Measurements from ENCODE around the gene HOATZ. TPM values are rescaled to one million over a fixed set of nuclear protein-coding genes. Genes with fewer than 3 reads are reported as not detected.

The HOATZ gene
- total and polyA plus RNA-seq, 2 donors (not counting 3 experiments of a cell fraction or from before 2014, with no cell fraction given) = not detected

DNA sequence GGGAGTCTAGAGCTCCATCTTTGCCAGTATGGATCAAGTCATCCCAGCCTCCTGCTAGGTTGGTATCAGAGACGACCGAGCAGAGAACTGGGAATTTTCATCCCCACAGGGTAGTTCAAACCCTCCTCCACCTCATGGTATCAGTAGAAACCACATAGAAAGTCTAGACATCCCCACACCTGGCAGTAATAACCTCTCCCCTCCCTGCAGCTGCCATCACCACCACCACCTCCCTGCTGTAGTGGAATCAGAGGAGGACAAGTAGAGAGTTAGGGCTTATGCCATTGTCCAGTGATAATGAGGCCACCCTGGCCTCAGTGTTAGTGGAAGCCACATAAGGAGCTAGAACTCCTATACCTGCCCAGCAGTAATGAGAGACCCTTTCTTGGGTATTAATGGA is 36.7 kb upstream of the HOATZ start:
- Histone ChIP-seq H3K9me1 (replicated peaks; ENCODE audit: control insufficient read depth, extremely low read depth, insufficient read depth, low read length) (no peaks in the 10 kb centered on the region), H3K9ac (replicated peaks; ENCODE audit: extremely low read depth, insufficient read depth, low read length) (no peak overlapping the region), H3K9me3 (replicated peaks; ENCODE audit: control insufficient read depth, insufficient read depth, low read length) (no peaks in the 10 kb centered on the region), H4K20me1 (replicated peaks; ENCODE audit: control insufficient read depth, extremely low read depth, insufficient read depth, low read length) (no peaks in the 10 kb centered on the region), H2AFZ (ENCODE audit: low read depth, low read length) (no peak overlapping the region), H3K4me1 (ENCODE audit: control insufficient read depth, extremely low read depth, insufficient read depth, low read length) (no peaks in the 10 kb centered on the region), H3K4me2 (ENCODE audit: insufficient read depth, low read length) (no peak overlapping the region), H3K36me3 (ENCODE audit: control insufficient read depth in 2 of 2, extremely low read depth in 1 of 2, insufficient read depth in 2 of 2, low read length in 2 of 2) (no peaks in the 10 kb centered on the region), H3K27ac (ENCODE audit: insufficient read depth, low read depth, low read length) (no peak overlapping the region), H3K79me2 (ENCODE audit: control insufficient read depth, insufficient read depth, low read length) (no peaks in the 10 kb centered on the region), H3K4me3 (replicated peaks in 1 of 3; ENCODE audit: insufficient read depth in 1 of 3, low read depth in 1 of 3, low read length in 3 of 3) (no peak overlapping the region), H3K27me3 (ENCODE audit: control insufficient read depth in 2 of 2, insufficient read depth in 2 of 2, low read length in 2 of 2) (no peaks in the 10 kb centered on the region)
- ChIA-PET POLR2A (no interaction called here), CTCF (no interaction called here)
- DNase-seq (ENCODE audit: low read depth, low spot score) (no peak), FAIRE-seq (no peak)
- intact Hi-C loops (cut with micrococcal nuclease) (no loop called here), dilution Hi-C loops (cut with MboI; ENCODE audit: extremely low pct_ligation_motif_present, low sequenced_read_pairs) (no loop called here)
- BruUV-seq (replicated peaks) = no TSS peak
- no peak for TF ChIP-seq EZH2 (IDR thresholded peaks at IDR 0.05; ENCODE audit: borderline replicate concordance, low read depth, low read length, severe bottlenecking)
- TF ChIP-seq MYC (IDR thresholded peaks at IDR 0.05; ENCODE audit: low read depth, low read length) = no peak
- no peak for TF ChIP-seq POLR2AphosphoS5 (IDR thresholded peaks at IDR 0.05; ENCODE audit: insufficient read depth, low read depth, low read length)
- TF ChIP-seq MAX (IDR thresholded peaks at IDR 0.05; ENCODE audit: insufficient read depth, insufficient read length) = no peak

- Histone ChIP-seq H3K27ac (ENCODE audit: insufficient read depth, low read depth, low read length) (no peak overlapping the region), H4K20me1 (replicated peaks; ENCODE audit: control insufficient read depth, extremely low read depth, insufficient read depth, low read length) (no peaks in the 10 kb centered on the region), H3K9ac (replicated peaks; ENCODE audit: extremely low read depth, insufficient read depth, low read length) (no peak overlapping the region), H3K79me2 (ENCODE audit: control insufficient read depth, insufficient read depth, low read length) (no peaks in the 10 kb centered on the region), H3K27me3 (ENCODE audit: control insufficient read depth in 2 of 2, insufficient read depth in 2 of 2, low read length in 2 of 2) (no peaks in the 10 kb centered on the region), H3K36me3 (ENCODE audit: control insufficient read depth in 2 of 2, extremely low read depth in 1 of 2, insufficient read depth in 2 of 2, low read length in 2 of 2) (no peaks in the 10 kb centered on the region), H3K4me1 (ENCODE audit: control insufficient read depth, extremely low read depth, insufficient read depth, low read length) (no peaks in the 10 kb centered on the region), H3K4me2 (ENCODE audit: insufficient read depth, low read length) (no peak overlapping the region), H2AFZ (ENCODE audit: low read depth, low read length) (no peak overlapping the region), H3K9me3 (replicated peaks; ENCODE audit: control insufficient read depth, insufficient read depth, low read length) (no peaks in the 10 kb centered on the region), H3K9me1 (replicated peaks; ENCODE audit: control insufficient read depth, extremely low read depth, insufficient read depth, low read length) (no peaks in the 10 kb centered on the region), H3K4me3 (replicated peaks in 1 of 3; ENCODE audit: insufficient read depth in 1 of 3, low read depth in 1 of 3, low read length in 3 of 3) (no peak overlapping the region)
- dilution Hi-C loops (cut with MboI; ENCODE audit: extremely low pct_ligation_motif_present, low sequenced_read_pairs) (no loop called here), intact Hi-C loops (cut with micrococcal nuclease) (no loop called here)
- ChIA-PET CTCF (interaction anchor here (1.0 to 1.3 kb wide), 2 partner anchors 34 kb away, joined by 4 to 5 read pairs; no protein-coding TSS in a partner anchor), POLR2A (no interaction called here)
- TF ChIP-seq EZH2 (IDR thresholded peaks at IDR 0.05; ENCODE audit: borderline replicate concordance, low read depth, low read length, severe bottlenecking) (no peak), GATA2 (IDR thresholded peaks at IDR 0.05; ENCODE audit: insufficient read depth, insufficient read length, low read depth, low read length) (no peak), POLR2A (IDR thresholded peaks at IDR 0.05; ENCODE audit: low read depth, low read length) (no peak), JUN (IDR thresholded peaks at IDR 0.05; ENCODE audit: borderline replicate concordance, insufficient read depth, insufficient read length, low read depth) (no peak), CTCF (IDR thresholded peaks at IDR 0.05; ENCODE audit: extremely low read depth in 1 of 2, insufficient read depth in 1 of 2, low read depth in 1 of 2, low read length in 2 of 2) (no peak), FOS (IDR thresholded peaks at IDR 0.05; ENCODE audit: borderline replicate concordance, insufficient read depth, low read length) (no peak), POLR2AphosphoS5 (IDR thresholded peaks at IDR 0.05; ENCODE audit: insufficient read depth, low read depth, low read length) (no peak), MAX (IDR thresholded peaks at IDR 0.05; ENCODE audit: insufficient read depth, insufficient read length) (no peak), MYC (IDR thresholded peaks at IDR 0.05; ENCODE audit: low read depth, low read length) (no peak)
- DNase-seq (ENCODE audit: low read depth, low spot score) (no peak), FAIRE-seq (no peak)
- BruUV-seq (replicated peaks) = no TSS peak
These were observed 34.9 kb upstream of the HOATZ start for GRCh38 chr11:111479666-111480065.
